ENCODE measurements around the gene GFI1. TPM values are rescaled to one million over a fixed set of nuclear protein-coding genes. Genes with fewer than 3 reads are reported as not detected.
"Not testable (repeated sequence)": the region's sequence is repeated elsewhere in the genome, so short reads cannot be mapped to it uniquely, and the experiment has no call there.

The GFI1 gene
- 2.0 and 2.3 TPM in 2 replicates for total RNA-seq (2014; rRNA removed; shearing (Covaris generic))

DNA sequence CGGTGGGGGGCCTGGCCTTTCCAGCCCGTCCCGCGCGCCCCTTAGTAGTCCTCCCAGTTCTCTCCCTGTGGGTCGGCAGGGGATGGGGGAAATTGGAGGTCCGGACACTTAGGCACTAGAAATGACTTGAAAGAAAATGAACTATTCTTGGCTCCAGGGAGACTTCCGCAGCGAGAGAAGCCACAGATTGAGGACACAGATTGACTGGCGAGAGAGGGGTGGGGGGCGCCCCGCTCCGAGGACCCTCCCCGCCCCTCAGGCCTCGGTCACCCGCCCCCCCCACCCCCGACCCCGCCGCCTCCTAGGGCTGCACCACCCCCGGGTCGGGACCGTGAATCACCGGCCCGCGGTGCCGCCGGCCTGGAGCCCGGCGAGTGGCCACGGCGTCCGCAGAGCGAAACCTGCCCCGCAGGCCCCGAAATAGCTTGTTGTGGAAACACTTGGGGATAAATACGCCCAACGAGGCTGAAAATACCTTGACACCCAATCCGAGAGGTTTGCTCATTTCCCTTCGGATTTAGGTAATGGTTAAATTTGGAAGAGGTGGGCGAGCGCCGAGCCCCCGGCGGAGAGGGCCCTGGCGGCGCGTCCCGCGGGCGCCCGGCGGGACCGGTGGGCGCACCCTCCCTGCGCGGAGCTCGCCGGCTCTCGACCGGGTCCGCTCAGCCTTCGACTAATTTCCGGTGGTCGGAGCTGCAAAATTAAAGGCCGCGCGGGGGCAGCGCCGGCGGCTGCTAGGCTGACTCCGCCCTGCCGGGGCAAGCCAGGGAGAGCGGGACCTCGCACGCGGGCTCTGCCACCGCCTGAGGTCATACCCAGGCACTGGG, at the start of gene GFI1:
GFI1 (minus strand) TSS at position 675 of the 827 bp plus-strand sequence. CDS start 3,438 bp downstream, outside the sequence.
- peak; percentile 57 for DNase-seq (ENCODE audit: low read depth)

DNA sequence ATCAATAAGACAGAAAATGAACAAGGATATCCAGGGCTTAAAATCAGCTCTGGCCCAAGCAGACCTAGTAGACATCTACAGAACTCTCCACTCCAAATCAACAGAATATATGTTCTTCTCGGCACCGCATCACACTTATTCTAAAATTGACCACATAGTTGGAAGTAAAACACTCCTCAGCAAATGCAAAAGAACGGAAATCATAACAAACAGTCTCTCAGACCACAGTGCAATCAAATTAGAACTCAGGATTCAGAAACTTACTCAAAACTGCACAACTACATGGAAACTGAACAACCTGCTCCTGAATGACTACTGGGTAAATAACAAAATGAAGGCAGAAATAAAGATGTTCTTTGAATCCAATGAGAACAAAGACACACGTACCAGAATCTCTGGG, 45.6 kb upstream of the GFI1 start:
- not testable (repeated sequence) for DNase-seq (ENCODE audit: low read depth)

DNA sequence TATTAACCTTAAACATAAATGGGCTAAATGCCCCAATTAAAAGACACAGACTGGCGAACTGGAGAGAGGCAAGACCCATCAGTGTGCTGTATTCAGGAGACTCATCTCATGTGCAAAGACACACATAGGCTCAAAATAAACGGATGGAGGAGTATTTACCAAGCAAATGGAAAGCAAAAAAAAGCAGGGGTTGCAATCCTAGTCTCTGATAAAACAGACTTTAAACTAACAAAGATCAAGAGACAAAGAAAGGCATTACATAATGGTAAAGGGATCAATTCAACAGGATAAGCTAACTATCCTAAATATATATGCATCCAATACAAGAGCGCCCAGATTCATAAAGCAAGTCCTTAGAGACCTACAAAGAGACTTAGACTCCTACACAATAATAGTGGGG, 45.2 kb upstream of the GFI1 start:
- DNase-seq (ENCODE audit: low read depth): not testable (repeated sequence)

DNA sequence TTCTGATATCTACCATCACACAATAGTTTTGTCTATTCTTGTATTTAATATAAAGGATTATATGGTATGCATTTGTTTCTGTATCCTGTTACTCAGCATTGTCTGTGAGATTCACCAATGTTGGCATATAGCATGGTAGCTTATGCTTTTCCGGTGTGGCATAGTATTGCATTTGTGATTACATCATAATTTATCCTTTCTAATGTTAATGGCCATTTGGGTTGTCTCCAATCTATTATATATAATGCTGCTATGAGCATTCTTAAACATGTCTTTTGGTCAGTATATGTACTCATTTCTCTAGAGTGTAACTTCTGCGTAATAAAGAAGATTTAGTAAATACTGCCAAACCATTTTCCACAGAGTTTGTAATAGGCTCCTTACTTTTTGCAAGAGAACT, 40.9 kb upstream of the GFI1 start:
- no peak for DNase-seq (ENCODE audit: low read depth)

DNA sequence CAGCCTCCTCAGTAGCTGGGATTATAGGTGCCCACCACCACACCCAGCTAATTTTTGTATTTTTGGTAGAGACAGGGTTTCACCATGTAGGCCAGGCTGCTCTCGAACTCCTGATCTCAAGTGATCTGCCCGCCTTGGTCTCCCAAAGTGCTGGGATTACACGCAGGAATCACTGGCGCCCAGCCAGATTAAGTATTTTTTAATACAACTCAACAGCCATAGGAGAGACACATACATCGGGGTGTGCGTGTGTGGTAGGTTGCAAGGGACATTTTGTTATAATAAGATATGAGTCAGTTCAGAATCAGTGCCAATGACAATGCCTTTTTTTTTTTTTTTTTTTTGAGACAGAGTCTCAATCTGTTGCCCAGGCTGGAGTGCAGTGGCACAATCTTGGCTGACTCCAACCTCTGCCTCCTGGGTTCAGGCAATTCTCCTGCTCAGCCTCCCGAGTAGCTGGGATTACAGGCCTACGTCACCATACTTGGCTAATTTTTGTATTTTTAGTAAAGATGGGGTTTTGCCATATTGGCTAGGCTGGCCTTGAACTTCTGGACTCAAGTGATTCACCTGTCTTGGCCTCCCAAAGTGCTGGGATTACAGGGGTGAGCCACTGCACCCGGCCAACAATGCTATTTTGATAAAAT, 38.3 kb upstream of the GFI1 start:
- not testable (repeated sequence) for DNase-seq (ENCODE audit: low read depth)

DNA sequence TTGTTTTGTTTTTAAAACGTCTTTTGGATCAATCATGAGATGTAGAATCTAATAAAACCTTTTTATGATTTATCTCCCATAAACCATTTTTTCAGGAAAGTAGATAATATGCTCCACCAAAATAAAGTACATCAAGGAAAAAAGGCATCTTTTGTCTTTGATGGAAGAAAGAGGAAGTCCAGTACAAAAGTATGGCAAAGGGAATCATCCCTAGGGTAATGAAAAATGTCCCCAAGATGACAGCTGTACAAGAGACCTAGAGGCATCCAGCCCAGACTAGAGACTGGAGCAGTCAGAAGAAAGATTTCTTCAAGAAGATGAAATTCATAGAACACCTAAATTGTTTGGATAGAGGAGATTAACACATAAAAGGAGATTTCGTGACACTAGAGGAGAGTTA, 32.3 kb upstream of the GFI1 start:
- no peak for DNase-seq (ENCODE audit: low read depth)

DNA sequence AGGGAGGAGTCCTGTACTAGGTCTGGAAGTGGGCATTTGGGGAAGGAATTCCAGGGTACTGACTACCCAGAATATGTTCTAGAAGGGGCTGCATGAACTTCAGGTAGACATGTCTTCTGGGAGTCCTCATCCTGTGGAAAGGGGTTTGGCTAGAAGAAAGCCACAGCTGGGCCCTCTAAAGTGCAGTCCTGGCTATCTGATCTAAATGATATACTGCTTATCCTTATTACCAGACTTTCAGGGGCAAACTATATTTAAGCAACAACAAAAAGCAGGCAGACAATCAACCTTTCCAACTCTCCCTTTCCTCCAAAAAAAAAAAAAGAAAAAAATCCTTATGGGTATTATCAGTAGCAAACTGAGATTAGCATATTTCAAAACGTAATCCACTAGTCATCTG, 29.8 kb upstream of the GFI1 start:
- no peak for DNase-seq (ENCODE audit: low read depth)

DNA sequence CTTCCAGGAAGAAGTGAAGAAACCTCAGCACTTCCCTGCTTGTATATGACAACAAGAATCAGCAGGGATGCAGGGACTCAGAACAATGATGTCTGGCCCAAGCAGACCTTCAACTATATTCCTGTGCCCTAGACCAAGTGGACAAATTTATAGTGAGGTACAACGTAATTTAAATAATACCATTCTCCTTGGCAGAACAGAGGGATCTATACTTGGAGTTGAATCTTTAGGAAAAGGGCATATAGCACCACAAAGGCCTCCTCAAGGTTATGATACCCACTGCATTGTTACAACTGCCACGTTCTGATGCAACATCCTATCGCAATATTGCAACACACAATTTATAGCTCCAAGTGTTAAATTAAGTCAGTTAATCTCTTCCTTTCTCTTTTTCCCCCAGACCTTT, 29.1 kb upstream of the GFI1 start:
- DNase-seq (ENCODE audit: low read depth): no peak

DNA sequence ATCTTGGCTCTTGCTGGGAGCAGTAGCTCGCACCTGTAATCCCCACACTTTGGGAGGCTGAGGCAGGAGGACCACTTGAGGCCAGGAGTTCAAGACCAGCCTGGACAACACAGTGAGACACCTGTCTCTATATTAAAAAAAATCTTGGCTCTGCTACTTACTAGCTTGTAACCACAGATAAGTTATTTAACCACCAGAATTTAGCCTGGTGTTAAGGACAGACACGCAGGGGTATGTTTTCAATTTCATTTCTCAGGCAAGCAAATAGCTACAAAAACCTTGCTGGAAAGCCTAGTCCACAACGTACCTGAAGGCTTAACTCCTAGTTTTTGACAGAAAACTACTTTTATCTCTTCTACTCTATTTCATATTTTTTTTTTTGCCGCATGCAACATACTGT, 24.8 kb upstream of the GFI1 start:
- DNase-seq (ENCODE audit: low read depth): no peak

DNA sequence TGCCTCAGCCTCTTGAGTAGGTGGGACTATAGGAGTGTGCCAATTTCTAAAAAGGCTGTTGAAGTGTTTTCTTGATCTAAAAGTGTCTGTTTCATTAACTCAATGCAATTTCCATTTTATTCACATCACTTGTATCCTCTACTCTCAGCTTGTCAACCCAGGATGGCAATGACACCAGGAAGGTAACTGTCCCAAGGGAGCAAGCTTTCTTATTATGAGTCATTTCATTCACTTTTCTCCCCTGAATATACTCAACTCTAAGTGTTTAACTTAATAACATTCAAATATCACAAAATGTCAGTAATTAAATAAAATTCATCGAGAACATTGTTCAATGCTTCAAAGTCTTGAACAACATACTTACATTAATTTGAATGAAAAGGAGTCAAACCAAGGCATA, 22.9 kb upstream of the GFI1 start:
- no peak for DNase-seq (ENCODE audit: low read depth)

DNA sequence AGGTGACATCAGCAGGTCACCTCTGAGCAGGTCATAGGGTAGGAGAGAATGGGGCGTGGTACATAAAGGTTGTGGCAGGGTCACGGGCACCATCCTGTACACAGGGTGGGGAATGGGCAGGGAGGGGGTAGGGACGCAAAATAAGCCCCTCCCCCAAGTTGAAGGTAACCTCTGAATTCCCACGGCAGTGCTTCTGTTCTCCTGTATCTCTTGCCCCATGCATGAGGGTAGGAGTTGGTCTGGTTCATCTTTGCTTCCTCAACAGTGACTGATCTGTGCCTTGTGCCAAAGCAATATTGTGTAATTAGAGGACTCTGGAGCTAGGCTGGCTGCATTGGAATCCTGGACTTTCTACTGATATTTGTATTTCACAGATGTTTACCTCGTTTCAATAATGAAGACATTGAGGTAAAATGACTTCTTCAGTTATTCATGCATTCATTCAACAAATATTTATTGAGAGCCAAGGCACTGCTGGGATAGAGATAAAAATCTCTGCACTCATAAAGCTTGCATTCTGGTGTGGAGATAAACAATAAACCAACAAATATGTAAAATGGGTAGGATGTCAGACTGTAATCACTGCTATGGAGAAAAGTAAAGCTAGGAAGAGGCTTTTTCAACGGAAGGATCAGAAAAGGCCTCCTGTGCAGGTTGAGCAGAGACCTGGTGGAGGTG, 18.4 kb upstream of the GFI1 start:
- DNase-seq (ENCODE audit: low read depth): no peak

DNA sequence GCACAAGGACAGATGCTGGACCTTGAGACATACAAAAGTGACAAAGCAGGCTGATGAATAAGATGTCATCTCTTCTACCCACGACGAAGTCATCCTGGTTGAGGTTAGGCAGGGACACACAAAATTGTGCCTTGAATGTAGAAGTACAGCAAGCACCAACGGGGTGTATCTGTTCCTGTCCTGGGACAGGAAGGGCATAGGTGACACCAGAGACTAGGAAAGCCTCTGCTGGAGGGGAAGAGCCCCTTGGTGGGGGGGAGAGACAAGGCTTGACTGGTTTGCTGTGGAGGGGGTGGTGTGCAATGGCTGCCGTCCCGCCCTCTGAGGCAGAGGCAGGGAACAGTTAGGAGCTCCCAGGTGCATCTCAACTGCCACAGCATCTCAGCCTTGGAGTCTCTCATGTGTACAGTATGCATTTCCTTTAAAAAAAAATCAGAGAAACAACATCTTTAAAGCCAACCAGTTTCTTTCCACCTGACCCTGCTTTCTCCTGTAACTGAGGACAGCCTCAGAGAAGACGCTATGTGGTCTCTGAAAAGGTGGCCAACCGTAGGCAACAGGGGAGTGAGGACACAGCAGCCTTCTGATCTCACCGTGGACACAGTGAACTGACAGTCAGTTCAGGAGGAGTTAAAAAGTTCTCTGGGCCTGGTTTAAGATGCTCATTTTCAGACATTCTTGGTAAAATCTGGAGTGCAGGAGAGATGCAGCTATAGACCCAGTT, 17.7 kb upstream of the GFI1 start:
- peak; percentile 12 for DNase-seq (ENCODE audit: low read depth)

DNA sequence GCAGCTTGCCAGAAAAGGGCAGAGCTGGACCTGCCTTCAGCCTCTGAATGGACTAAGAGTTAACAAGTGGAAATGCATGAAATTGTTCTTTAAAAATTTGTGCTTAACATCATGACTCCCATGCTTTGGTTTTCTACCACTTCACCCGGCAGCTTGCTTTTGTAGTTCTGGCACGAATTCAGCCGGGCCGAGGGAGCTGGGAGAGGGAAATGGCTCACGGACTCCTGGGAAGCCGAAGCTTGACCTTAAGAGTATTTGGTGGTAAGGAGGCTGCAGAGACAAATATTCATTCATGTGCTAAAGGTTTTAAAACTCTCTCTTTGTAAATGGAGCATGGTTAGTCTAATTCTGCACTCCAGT, 17.2 kb upstream of the GFI1 start:
- peak; percentile 18 for DNase-seq (ENCODE audit: low read depth)

DNA sequence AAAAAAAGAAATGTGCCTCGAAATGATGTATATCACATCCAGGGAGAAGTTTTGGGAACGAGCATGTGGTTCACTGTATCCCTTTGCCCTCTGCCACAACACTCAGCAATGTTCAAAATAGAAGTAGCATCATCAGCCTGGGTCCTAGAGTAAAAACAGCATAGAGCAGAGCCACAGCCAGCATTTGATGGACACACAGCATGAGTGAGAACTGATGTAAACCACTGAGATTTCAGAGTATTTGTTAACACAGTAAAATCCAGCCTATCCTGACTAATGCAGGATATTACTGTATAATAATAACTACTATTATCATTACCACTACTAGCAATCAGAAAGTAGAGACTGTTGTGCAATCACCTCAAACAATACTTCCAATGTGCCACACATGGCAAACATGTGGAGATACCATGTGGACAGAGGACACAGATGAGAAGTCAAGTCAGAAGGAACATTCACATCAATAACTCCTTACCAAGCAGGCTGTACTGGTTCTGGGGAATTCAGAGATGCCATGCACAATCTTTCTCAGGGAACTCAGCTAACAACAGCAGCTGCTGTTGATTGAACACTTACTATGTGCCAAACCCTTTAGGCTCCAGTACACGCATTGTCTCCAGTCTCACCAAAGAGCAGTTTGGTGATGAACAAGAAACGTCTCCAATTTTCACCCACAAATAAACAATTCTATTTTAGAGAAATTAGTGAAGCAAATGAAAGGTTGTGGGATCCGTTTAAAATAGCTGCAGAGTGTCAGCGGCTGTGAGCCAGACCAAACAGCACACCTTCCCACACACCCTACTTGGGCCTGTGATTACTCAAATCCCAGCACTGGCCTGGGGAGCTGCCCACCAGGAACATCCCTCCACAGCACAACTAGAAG, 16.6 kb upstream of the GFI1 start:
- peak; percentile 13 for DNase-seq (ENCODE audit: low read depth)

DNA sequence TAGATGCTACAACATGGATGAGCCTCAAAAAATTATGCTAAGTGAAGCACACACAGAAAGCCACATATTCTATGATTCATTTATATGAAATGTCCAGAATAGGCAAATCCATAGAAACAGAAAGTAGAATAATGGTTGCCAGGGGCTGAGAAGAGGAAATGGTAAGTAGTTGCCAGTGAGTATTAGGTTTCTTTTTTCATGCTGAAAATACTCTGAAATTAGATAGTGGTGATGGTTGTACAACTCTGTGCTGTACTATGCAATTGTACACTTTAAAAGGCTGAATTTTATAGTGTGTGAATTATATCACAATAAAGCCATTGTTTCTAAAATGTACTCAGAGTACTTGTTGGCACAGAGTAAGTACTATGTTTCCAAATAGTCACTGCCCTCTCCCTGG, 15.5 kb upstream of the GFI1 start:
- peak; percentile 82 for DNase-seq (ENCODE audit: low read depth)

DNA sequence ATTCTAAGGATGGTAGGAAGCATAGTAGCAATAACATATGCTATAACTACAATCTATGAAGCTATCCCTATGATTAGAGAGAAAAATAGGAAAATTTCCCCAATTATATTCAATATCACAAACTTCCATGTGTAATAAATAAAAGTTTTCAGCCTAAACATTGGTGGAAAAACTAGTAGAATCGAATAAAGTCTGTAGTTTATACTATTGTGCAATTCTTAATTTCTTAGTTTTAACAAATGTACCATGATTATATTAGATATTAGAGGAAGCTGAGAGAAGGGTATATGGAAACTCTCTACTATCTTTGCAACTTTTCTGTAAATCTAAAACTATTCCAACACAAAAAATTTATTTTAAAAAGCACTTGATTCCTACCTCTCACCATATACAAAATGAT, 13.8 kb upstream of the GFI1 start:
- DNase-seq (ENCODE audit: low read depth): no peak

DNA sequence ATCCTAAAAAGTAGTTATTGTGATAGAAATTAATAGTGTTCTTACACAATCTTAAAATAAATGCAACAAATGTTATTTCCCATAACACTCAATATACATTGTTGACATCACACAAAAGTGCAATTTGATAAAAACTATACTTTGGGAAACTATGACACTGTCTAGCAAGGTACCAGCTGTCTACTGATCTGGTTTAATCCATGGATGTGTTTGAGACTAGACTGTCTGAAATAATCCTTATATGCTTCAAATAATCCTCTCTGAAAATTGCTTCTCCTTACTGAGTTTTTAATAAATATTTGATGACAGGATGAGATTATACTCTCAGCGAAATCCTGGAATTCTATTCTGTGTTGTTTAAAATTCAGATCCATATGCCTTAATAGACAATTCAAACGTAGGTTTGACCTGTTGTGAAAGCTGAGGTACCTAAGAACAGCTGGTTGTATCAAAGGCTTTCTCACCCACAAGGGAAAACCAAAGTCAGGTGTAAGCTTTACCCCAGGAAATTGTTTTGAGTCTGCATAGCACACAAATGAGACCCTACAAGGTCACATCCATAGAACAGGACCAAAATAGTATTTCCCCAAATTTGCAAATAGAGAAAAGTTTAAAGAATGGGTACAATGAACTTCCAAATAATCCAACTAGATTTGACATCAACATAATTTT, 8.8 kb upstream of the GFI1 start:
- DNase-seq (ENCODE audit: low read depth): no peak

DNA sequence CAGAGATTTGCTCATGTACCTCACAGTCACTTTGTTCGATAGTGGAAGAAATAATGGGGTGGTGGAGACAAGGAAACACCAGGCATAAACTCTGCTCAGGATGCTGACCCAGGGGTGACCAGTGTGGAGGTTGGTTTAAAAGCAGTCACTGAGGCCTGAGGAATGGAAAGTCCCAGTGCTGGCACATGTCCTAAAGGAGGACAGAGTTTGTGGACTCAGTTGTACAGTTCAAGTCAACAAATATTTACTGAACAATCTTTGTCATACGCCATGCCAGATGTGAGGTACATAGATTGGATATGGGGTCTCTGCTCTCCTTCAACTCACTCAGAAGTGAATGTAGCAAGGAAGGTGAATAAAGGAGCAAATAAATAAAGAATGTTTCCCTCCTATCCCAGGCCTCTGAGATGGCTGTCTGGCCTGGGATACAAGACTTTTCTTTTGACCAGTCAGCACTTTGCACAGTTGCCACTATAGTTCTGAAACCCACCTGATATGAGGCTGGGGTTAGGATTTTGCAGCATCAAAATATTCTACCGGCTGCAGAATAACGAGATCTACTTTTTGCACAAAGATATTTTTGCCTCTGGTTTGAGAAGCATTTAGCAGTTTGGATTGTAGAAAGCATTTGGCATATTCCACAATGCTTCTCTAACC, 7.9 kb upstream of the GFI1 start:
- DNase-seq (ENCODE audit: low read depth): no peak

DNA sequence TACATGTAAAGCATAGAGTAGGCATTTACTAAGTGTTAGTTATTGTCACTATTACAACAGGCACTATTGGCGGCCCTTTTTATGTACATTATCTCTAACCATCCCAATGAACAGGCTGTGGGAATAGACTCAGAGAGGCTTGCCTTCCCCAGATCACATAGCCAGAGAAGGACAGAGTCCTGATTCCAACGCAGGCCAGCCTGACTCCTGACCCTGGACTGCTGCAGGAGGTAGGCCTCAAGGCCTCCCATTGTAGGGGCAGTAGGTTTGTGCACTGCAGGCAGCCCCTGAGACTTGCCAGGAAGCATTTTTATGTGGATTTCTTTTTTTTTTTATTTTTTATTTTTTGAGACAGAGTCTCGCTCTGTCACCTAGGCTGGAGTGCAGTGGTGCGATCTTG, 6.4 kb upstream of the GFI1 start:
- DNase-seq (ENCODE audit: low read depth): no peak

DNA sequence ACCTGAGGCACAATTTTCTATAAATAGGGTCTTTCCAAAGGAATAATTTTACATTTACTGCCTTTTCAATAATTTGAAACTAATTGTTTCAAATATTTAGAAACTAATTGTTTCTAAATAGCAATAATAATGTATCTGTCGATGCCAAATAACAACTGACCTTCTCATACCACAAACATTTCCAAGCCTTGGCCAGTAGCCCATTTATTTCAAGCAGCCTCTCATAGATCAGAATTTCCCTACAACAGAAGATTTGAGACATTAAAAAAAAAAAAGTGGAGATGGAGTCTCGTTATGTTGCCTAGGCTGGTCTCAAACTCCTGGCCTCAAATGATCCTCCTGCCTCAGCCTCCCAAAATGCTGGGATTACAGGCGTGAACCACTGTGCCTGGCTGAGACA, 2.1 kb upstream of the GFI1 start:
- DNase-seq (ENCODE audit: low read depth): peak; percentile 27

Measured in M059J (cell line).